Natural killer cell (primary cell): Measurements from ENCODE around the gene ST6GAL1. TPM values are rescaled to one million over a fixed set of nuclear protein-coding genes. Genes with fewer than 3 reads are reported as not detected.

Experiments
- ATAC-seq, 3 donors: fragments of 150-1000 bp in 2 of 3; fragments of 200-7000 bp in 1 of 3; cut with Tn5 transposase; 1 replicate in 1 of 3; 2 replicates in 2 of 3; pipeline ENCODE4 v1.10.0; 2021; ENCODE audit warnings: mild to moderate bottlenecking in 2 of 3, moderate library complexity in 2 of 3
- DNase-seq, 2 donors: peaks; one replicate each; pipeline versions ENCODE4 v3.0.0 to v3.0.0-alpha.2; 2013 to 2021; ENCODE audit warnings: mixed read lengths in 1 of 2
- H3K27ac ChIP-seq: one replicate; pipeline ENCODE4 v1.5.1; 2013; ENCODE audit warnings: mild to moderate bottlenecking, low read length
- H3K27me3 ChIP-seq: one replicate; pipeline ENCODE4 v1.6.1; 2013; ENCODE audit warnings: low read length; ENCODE audit not compliant: control insufficient read depth, insufficient read depth
- H3K36me3 ChIP-seq: one replicate; pipeline ENCODE4 v1.6.1; 2013; ENCODE audit warnings: low read length; ENCODE audit not compliant: control insufficient read depth, insufficient read depth
- H3K4me1 ChIP-seq: one replicate; pipeline ENCODE4 v1.6.1; 2013; ENCODE audit warnings: low read length; ENCODE audit not compliant: control insufficient read depth, insufficient read depth
- H3K4me3 ChIP-seq: one replicate; pipeline ENCODE4 v1.5.1; 2013; ENCODE audit warnings: low read length
- H3K9me3 ChIP-seq: one replicate; pipeline ENCODE4 v1.6.1; 2013; ENCODE audit warnings: low read length; ENCODE audit not compliant: control insufficient read depth, insufficient read depth
- H3K27ac Mint-ChIP-seq, 2 donors: one replicate each; pipeline ENCODE4 v1.8.0; 2022; ENCODE audit warnings: mild to moderate bottlenecking in 2 of 2, mixed read lengths in 2 of 2, moderate library complexity in 1 of 2
- H3K27me3 Mint-ChIP-seq, 2 donors: one replicate each; pipeline ENCODE4 v1.8.0; 2022; ENCODE audit warnings: low read depth in 2 of 2, mixed read lengths in 2 of 2
- H3K36me3 Mint-ChIP-seq: one replicate; pipeline ENCODE4 v1.8.0; 2022; ENCODE audit warnings: mixed read lengths
- H3K4me1 Mint-ChIP-seq, 2 donors: one replicate each; pipeline ENCODE4 v1.8.0; 2022; ENCODE audit warnings: mixed read lengths in 2 of 2
- H3K4me3 Mint-ChIP-seq: one replicate; pipeline ENCODE4 v1.8.0; 2022; ENCODE audit warnings: mild to moderate bottlenecking, moderate library complexity, mixed read lengths
- H3K9me3 Mint-ChIP-seq, 2 donors: one replicate each; pipeline ENCODE4 v1.8.0; 2022; ENCODE audit warnings: mixed read lengths in 2 of 2
- CTCF ChIP-seq: fragments of 200-600 bp; IDR thresholded peaks from one replicate; pipeline ENCODE4 v1.8.0; 2022; ENCODE audit warnings: antibody characterized with exemption
- WGBS: methylation state at CpG from one replicate; pipeline ENCODE4 v1.1.7; 2013; ENCODE audit warnings: missing lambda C conversion rate; ENCODE audit not compliant: insufficient coverage; 5-methylcytosine and 5-hydroxymethylcytosine counted together
- intact Hi-C: fragments of 100-400 bp; cut with micrococcal nuclease; formaldehyde crosslinking; loops from one replicate; pipeline ENCODE4 v1.14.2; 2022
- total RNA-seq, 4 donors: library from RNA; stranded (reverse); fragments of 120-200 nt in 1 of 4; gene quantifications; one replicate each; pipeline versions ENCODE4 v1.2.3 to v1.2.4, GENCODE V29; 2013 to 2022

The ST6GAL1 gene
- total RNA-seq, 3 donors from 2014 or later (not counting 1 experiment from before 2014, with no cell fraction given): 121 to 182 (median 146) TPM

- Mint-ChIP-seq H3K9me3 (peaks cover 0 to 2% of the 10 kb centered on the region in 2 donors), H3K27me3 (no peaks in the 10 kb centered on the region), H3K27ac (peak overlapping the region; percentile 91 to 95), H3K4me1 (peaks cover 45 to 60% of the 10 kb centered on the region in 2 donors), H3K4me3 (no peak overlapping the region), H3K36me3 (peaks cover 17% of the 10 kb centered on the region)
- no peak for ATAC-seq
- no peak for DNase-seq
- peaks cover 4% of the 10 kb centered on the region for H3K9me3 ChIP-seq
- no peak overlapping the region for H3K4me3 ChIP-seq
- H3K4me1 ChIP-seq: peaks cover 41% of the 10 kb centered on the region
- intact Hi-C loops: no loop called here
- H3K36me3 ChIP-seq: peaks cover 53% of the 10 kb centered on the region
- TF ChIP-seq CTCF: no peak
- peak overlapping the region; percentile 86 for H3K27ac ChIP-seq
- no peaks in the 10 kb centered on the region for H3K27me3 ChIP-seq
- 81% methylated on average over 4 of the region's 5 CpGs for WGBS
Measured at GRCh38 chr3:187040516-187041361, 110.4 kb downstream of the ST6GAL1 start.

GRCh38 chr3:187041362-187042307 is 111.3 kb downstream of the ST6GAL1 start:
- H3K9me3 Mint-ChIP-seq: peaks cover 0 to 2% of the 10 kb centered on the region in 2 donors
- peaks cover 41% of the 10 kb centered on the region for H3K4me1 ChIP-seq

GRCh38 chr3:187042346-187042745 is 112.0 kb downstream of the ST6GAL1 start:
- peaks cover 41% of the 10 kb centered on the region for H3K4me1 ChIP-seq
- H3K4me3 Mint-ChIP-seq: peak overlapping the region; percentile 73
- intact Hi-C loops: no loop called here
- H3K27ac ChIP-seq: peak overlapping the region; percentile 86
- H3K9me3 Mint-ChIP-seq: peaks cover 0 to 2% of the 10 kb centered on the region in 2 donors
- H3K36me3 Mint-ChIP-seq: peaks cover 17% of the 10 kb centered on the region
- peaks cover 57% of the 10 kb centered on the region for H3K36me3 ChIP-seq
- H3K4me1 Mint-ChIP-seq: peaks cover 54 to 68% of the 10 kb centered on the region in 2 donors
- DNase-seq (no peak), ATAC-seq (no peak)
- no peaks in the 10 kb centered on the region for H3K9me3 ChIP-seq
- no peak overlapping the region for H3K4me3 ChIP-seq
- H3K27me3 ChIP-seq: no peaks in the 10 kb centered on the region
- WGBS: 77% methylated on average over 5 of the region's 5 CpGs
- H3K27ac Mint-ChIP-seq: peak overlapping the region; percentile 91 to 95
- TF ChIP-seq CTCF: no peak
- no peaks in the 10 kb centered on the region for H3K27me3 Mint-ChIP-seq

More at GRCh38 chr3:187041362-187042307, 111.3 kb downstream of the ST6GAL1 start:
- WGBS: 32% methylated on average over 7 of the region's 8 CpGs
- H3K36me3 Mint-ChIP-seq: peaks cover 17% of the 10 kb centered on the region
- Histone ChIP-seq H3K4me3 (no peak overlapping the region), H3K27me3 (no peaks in the 10 kb centered on the region), H3K27ac (peak overlapping the region; percentile 86), H3K36me3 (peaks cover 57% of the 10 kb centered on the region), H3K9me3 (peaks cover under 1% of the 10 kb centered on the region)
- intact Hi-C loops: no loop called here
- H3K27me3 Mint-ChIP-seq: no peaks in the 10 kb centered on the region
- TF ChIP-seq CTCF: no peak
- ATAC-seq: peak; percentile 91 to 98 (median 98)
- H3K4me1 Mint-ChIP-seq: peaks cover 54 to 67% of the 10 kb centered on the region in 2 donors
- H3K4me3 Mint-ChIP-seq: peak overlapping the region; percentile 73
- peak overlapping the region; percentile 91 to 95 for H3K27ac Mint-ChIP-seq
- peak in 1 of 2 donors; percentile 81 for DNase-seq
